ENCODE measurements around the gene NETO2.
A peak's percentile ranks its signal among the peaks of the same experiment; 100 is the strongest.

Gene NETO2

DNA sequence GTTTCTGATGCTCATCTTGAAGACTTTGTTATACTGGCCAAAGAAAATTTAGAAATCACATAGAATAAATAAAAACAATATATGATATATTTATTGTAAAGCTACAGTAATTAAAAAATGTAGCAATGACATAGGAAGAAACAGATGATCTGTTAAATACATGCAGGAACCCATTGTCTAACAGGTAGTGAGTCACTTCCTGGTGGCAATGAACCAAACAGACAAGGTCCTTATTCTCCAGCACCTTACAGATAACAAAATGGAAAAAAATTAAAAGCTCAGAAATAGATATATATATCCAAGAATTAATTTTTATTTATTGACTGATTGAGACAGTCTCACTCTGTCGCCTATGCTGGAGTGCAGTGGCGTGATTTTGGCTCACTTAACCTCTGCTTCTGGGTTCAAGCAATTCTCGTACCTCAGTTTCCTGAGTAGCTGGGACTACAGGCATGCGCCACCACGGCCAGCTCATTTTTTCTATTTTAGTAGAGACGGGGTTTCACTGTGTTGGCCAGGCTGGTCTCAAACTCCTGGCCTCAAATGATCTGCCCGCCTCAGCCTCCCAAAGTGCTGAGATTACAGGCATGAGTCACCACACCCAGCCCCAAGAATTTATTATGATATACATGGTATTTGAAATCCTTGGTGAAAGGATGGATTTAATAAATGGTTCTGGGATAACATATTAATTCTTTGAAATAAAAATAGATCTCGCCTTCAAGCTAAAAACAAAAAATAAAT lies 7.5 kb downstream of the NETO2 start:
- TF ChIP-seq, protein P1, sequence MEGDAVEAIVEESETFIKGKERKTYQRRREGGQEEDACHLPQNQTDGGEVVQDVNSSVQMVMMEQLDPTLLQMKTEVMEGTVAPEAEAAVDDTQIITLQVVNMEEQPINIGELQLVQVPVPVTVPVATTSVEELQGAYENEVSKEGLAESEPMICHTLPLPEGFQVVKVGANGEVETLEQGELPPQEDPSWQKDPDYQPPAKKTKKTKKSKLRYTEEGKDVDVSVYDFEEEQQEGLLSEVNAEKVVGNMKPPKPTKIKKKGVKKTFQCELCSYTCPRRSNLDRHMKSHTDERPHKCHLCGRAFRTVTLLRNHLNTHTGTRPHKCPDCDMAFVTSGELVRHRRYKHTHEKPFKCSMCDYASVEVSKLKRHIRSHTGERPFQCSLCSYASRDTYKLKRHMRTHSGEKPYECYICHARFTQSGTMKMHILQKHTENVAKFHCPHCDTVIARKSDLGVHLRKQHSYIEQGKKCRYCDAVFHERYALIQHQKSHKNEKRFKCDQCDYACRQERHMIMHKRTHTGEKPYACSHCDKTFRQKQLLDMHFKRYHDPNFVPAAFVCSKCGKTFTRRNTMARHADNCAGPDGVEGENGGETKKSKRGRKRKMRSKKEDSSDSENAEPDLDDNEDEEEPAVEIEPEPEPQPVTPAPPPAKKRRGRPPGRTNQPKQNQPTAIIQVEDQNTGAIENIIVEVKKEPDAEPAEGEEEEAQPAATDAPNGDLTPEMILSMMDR (IDR thresholded peaks at IDR 0.05; ENCODE audit: low read depth, low read length, missing control alignments) = no peak
- in situ Hi-C loops (cut with HindIII; ENCODE audit: low sequenced_read_pairs) = no loop called here
- no peak overlapping the region for H3K4me3 ChIP-seq (ENCODE audit: low read depth, low read length)
- DNase-seq (ENCODE audit: low read depth) = peak; percentile 42

DNA sequence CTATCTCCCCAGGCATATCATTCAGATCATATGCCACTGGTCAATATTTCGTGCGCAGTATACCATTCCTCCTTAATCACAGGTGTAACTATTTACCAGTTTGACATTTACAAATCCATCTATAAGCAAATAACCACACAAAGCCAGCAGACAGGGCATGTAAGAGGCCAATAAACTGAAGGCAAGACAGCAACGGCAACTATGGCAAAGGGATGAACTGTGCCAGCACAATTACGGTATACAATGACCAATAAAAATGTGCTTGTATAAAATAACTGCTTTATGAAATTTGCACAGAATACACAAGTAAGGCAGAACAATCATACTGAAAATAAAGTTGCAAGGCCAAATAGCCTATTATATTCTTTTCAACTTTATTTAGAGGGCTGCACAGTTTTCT lies 9.2 kb downstream of the NETO2 start:
- no peak overlapping the region for H3K4me3 ChIP-seq (ENCODE audit: low read depth, low read length)
- no peak for DNase-seq (ENCODE audit: low read depth)
- in situ Hi-C loops (cut with HindIII; ENCODE audit: low sequenced_read_pairs) = no loop called here
- TF ChIP-seq, protein P1 (IDR thresholded peaks at IDR 0.05; ENCODE audit: low read depth, low read length, missing control alignments) = no peak

DNA sequence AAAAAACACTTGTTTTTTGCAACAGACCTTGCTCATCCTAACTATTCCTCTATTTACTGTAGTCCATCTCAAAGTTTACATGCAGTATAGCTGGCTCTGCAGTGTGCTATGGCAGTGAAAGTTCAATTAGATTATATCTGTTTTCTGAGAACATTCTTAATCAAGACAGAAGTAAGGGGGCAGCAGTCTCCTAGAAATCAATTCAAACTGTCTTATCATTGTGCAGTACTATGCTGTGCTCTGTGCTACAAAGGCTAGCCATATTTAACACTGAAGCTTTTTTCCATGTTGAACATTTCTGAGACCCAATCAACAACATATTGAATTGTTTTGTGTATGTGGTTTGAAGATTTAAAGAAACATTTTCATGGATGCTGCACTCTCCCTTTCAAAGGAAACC lies 11.4 kb downstream of the NETO2 start:
- no peak for DNase-seq (ENCODE audit: low read depth)
- no peak overlapping the region for H3K4me3 ChIP-seq (ENCODE audit: low read depth, low read length)
- TF ChIP-seq, protein P1 (IDR thresholded peaks at IDR 0.05; ENCODE audit: low read depth, low read length, missing control alignments) = peak; percentile 11
- in situ Hi-C loops (cut with HindIII; ENCODE audit: low sequenced_read_pairs) = no loop called here

DNA sequence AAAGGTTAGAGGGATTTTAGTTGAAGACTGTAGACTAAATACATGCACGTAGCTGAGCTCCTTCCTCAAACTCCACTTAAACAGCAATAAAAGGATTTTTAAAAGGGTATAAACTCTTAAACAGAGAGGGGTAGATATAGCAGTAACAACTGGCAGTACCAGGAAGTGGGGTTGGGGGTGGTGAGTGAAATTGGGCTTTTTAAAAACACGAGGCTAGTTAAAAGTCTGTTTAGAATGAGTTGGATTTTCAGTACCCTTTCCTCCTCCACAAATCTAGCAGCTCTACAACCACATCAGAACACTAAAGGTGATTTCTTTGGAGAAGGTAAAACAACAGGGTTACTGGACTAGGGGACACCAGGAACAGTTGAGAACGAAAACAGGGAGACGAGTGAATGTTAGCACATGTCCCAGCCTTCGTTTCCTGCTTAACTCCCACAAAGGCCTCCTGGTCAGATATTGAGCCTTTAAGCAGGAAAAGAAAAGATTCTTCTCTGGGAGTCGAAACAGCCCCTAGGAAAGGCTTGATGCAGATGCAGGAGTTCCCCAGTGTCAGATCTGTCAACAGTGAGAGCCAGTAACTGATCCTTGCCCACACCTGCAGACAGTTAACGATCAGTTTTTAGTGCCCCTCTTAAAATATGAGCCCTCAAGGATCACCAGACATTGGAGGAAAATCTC lies 13.8 kb downstream of the NETO2 start:
- DNase-seq (ENCODE audit: low read depth) = no peak
- H3K4me3 ChIP-seq (ENCODE audit: low read depth, low read length) = no peak overlapping the region
- in situ Hi-C loops (cut with HindIII; ENCODE audit: low sequenced_read_pairs) = no loop called here
- TF ChIP-seq, protein P1 (IDR thresholded peaks at IDR 0.05; ENCODE audit: low read depth, low read length, missing control alignments) = no peak

DNA sequence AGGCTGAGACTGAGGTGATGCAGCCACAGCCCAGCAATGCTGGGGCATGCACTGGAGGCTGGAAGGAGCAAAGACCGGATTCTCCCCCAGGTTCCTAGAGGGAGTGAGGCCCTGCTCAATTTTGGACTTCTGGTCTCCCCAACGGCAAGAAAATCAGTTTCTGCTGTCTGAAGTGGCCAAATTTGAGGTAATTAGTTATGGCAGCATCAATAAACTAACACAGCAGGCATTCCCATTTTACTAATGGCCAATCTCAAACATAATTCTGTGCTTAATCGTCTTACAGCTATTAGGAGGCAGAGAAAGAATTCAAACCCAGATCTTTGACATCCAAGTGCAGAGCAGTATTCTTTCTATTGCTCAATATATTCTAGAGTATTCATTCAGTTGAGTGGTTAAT lies 16.2 kb downstream of the NETO2 start:
- in situ Hi-C loops (cut with HindIII; ENCODE audit: low sequenced_read_pairs) = no loop called here

DNA sequence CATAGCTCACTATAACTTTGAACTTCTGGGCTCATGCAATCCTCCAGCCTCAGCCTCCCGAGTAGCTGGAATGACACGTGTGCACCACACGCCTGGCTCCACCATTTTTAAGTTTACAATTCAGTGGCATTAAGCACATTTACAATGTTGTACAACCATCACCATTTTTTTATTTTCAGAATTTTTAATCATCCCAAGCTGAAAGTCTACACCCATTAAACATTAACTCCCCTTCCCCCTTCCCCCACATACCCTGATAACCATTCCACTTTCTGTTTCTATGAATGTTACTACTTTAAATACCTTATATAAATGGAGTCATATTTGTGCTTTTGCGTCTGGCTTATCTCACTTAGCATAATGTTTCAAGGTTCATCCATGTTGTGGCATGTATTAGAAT lies 18.0 kb downstream of the NETO2 start:
- in situ Hi-C loops (cut with HindIII; ENCODE audit: low sequenced_read_pairs) = no loop called here
- H3K4me3 ChIP-seq (ENCODE audit: low read depth, low read length) = no peak overlapping the region

More for the DNA sequence above, 16.2 kb downstream of the NETO2 start:
- H3K4me3 ChIP-seq (ENCODE audit: low read depth, low read length) = no peak overlapping the region
- TF ChIP-seq, protein P1 (IDR thresholded peaks at IDR 0.05; ENCODE audit: low read depth, low read length, missing control alignments) = no peak
- DNase-seq (ENCODE audit: low read depth) = no peak

More for the DNA sequence above, 18.0 kb downstream of the NETO2 start:
- DNase-seq (ENCODE audit: low read depth) = no peak
- TF ChIP-seq, protein P1 (IDR thresholded peaks at IDR 0.05; ENCODE audit: low read depth, low read length, missing control alignments) = no peak
